Glutamatergic neuron (in vitro differentiated cells): ENCODE measurements around the gene ZNF335. TPM values are rescaled to one million over a fixed set of nuclear protein-coding genes. Genes with fewer than 3 reads are reported as not detected.
A peak's percentile ranks its signal among the peaks of the same experiment; 100 is the strongest.

Source experiments
- DNase-seq: peaks from one replicate; pipeline ENCODE4 v3.0.0; 2022
- H3K27ac Mint-ChIP-seq: one replicate; pipeline ENCODE4 v1.8.0; 2020; ENCODE audit warnings: mild to moderate bottlenecking, mixed read lengths, inconsistent platforms; ENCODE audit not compliant: unreplicated experiment
- H3K27me3 Mint-ChIP-seq: one replicate; pipeline ENCODE4 v1.8.0; 2020; ENCODE audit warnings: mild to moderate bottlenecking, moderate library complexity, mixed read lengths, inconsistent platforms; ENCODE audit not compliant: unreplicated experiment
- H3K36me3 Mint-ChIP-seq: one replicate; pipeline ENCODE4 v1.8.0; 2020; ENCODE audit warnings: mild to moderate bottlenecking, mixed read lengths, inconsistent platforms; ENCODE audit not compliant: unreplicated experiment
- H3K4me1 Mint-ChIP-seq: one replicate; pipeline ENCODE4 v1.8.0; 2020; ENCODE audit warnings: mild to moderate bottlenecking, low read depth, mixed read lengths, inconsistent platforms; ENCODE audit not compliant: unreplicated experiment
- H3K4me3 Mint-ChIP-seq: one replicate; pipeline ENCODE4 v1.8.0; 2020; ENCODE audit warnings: mild to moderate bottlenecking, mixed read lengths, inconsistent platforms; ENCODE audit not compliant: unreplicated experiment
- H3K9me3 Mint-ChIP-seq: one replicate; pipeline ENCODE4 v1.8.0; 2020; ENCODE audit warnings: mild to moderate bottlenecking, moderate library complexity, mixed read lengths, inconsistent platforms; ENCODE audit not compliant: unreplicated experiment
- total RNA-seq: library from RNA; stranded (reverse); fragmentation: NEBNext Ultra II Directional; extraction: Animal tissue kit (Norgen Biotek cat#: 25700); gene quantifications from one replicate; pipeline ENCODE4 v1.2.1, GENCODE V29; 2021; ENCODE audit not compliant: unreplicated experiment
- TF ChIP-seq, protein P1 (sequence below): fragments of 200-600 bp; sonication (generic); IDR thresholded peaks from one replicate; pipeline ENCODE4 v1.5.0; 2021; ENCODE audit not compliant: partially characterized antibody, unreplicated experiment

The ZNF335 gene
- total RNA-seq, 1 donor from 2014 or later: 23.1 TPM

DNA sequence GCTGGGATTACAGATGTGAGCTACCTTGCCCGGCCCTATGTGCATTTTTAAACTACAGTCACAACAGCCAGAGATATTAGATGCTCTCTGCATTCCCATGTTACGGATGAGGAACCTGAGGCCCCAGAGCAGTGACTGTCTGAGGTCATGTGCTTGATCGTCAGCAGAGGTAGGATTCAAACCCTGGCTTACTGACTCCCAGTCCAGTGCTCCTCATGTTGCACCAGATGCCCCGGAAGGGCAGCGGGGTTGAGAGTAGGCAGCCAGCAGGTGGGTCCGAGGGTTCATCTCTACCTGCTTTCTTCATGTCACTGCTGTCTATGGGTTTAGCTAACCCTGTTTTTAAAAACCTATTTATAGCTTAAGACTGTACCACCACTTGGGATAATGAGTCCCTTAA lies 9.3 kb upstream of the ZNF335 start:
- DNase-seq: no peak
- Mint-ChIP-seq H3K27ac (no peak overlapping the region), H3K4me3 (no peak overlapping the region), H3K4me1 (peaks cover 8% of the 10 kb centered on the region), H3K9me3 (peaks cover 3% of the 10 kb centered on the region), H3K36me3 (no peaks in the 10 kb centered on the region), H3K27me3 (peaks cover 1% of the 10 kb centered on the region)
- TF ChIP-seq, protein P1, sequence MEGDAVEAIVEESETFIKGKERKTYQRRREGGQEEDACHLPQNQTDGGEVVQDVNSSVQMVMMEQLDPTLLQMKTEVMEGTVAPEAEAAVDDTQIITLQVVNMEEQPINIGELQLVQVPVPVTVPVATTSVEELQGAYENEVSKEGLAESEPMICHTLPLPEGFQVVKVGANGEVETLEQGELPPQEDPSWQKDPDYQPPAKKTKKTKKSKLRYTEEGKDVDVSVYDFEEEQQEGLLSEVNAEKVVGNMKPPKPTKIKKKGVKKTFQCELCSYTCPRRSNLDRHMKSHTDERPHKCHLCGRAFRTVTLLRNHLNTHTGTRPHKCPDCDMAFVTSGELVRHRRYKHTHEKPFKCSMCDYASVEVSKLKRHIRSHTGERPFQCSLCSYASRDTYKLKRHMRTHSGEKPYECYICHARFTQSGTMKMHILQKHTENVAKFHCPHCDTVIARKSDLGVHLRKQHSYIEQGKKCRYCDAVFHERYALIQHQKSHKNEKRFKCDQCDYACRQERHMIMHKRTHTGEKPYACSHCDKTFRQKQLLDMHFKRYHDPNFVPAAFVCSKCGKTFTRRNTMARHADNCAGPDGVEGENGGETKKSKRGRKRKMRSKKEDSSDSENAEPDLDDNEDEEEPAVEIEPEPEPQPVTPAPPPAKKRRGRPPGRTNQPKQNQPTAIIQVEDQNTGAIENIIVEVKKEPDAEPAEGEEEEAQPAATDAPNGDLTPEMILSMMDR: no peak

- Mint-ChIP-seq H3K9me3 (peaks cover 8% of the 10 kb centered on the region), H3K4me1 (peaks cover 4% of the 10 kb centered on the region), H3K27me3 (peaks cover 4% of the 10 kb centered on the region), H3K4me3 (no peak overlapping the region), H3K27ac (no peak overlapping the region), H3K36me3 (no peaks in the 10 kb centered on the region)
- DNase-seq: no peak
- TF ChIP-seq, protein P1: no peak
Observed at GRCh38 chr20:45976086-45976485, 4.1 kb upstream of the ZNF335 start.

DNA sequence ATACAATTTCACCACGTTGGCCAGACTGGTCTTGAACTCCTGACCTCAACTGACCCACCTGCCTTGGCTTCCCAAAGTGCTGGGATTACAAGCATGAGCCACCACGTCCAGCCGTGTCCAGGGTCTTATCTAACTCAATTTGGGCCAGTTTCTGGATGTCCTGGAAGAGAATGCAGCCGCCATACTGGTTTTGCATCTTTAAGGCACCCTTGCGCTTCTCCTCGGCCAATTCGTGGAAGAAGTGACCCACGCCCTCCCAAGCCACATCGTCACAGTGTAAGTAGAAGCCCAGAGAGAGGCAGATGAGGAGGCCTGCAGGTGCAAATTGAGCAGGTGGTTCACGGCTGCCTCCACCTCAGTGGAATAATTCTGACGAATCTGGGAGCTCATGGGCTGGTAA lies 3.7 kb upstream of the ZNF335 start:
- TF ChIP-seq, protein P1: no peak
- Mint-ChIP-seq H3K9me3 (peaks cover 8% of the 10 kb centered on the region), H3K27ac (no peak overlapping the region), H3K36me3 (no peaks in the 10 kb centered on the region), H3K4me3 (no peak overlapping the region), H3K27me3 (peaks cover 4% of the 10 kb centered on the region), H3K4me1 (peaks cover 4% of the 10 kb centered on the region)
- DNase-seq: no peak

DNA sequence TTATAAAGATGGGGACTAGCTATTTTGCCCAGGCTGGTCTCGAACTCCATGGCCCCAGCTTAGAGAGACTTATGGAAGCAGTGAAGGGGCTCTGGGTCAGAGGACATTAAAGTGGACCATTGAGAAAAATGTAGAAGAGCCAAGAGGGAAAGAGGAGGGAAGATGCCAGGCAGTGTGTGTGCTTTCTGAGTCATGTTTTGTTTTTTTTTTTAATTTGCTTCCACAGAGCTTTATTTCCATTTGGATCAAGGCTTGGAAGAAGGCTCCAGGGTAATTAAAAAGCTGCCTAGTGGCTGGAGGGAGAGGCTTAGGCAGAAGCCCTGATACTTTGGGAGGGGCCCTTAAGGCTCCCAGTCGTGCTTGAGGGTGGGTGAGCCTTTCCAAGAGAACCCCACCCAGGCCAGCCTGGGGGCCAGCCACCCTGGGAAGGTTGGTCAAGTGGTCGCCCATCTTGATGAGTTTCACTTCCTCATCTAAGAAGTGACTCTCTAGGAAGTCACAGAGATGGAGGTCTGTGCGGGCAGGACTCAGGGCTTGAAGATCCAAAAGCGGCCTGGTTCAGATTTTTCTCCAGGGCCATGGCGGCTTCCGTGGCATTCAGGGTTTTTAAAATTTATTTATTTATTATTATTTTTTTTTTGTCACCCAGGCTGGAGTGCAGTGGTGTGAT lies 3.0 kb upstream of the ZNF335 start:
- Mint-ChIP-seq H3K9me3 (peaks cover 8% of the 10 kb centered on the region), H3K4me3 (no peak overlapping the region)
- TF ChIP-seq, protein P1: no peak

GRCh38 chr20:45972500-45973183 lies 639 bp upstream of the ZNF335 start:
- no peak for DNase-seq
- Mint-ChIP-seq H3K27ac (peak overlapping the region; percentile 100), H3K4me3 (peak overlapping the region; percentile 99), H3K36me3 (no peaks in the 10 kb centered on the region), H3K4me1 (peaks cover 4% of the 10 kb centered on the region), H3K27me3 (peaks cover 6% of the 10 kb centered on the region), H3K9me3 (peaks cover 9% of the 10 kb centered on the region)
- TF ChIP-seq, protein P1: no peak

More for the DNA sequence above, 3.0 kb upstream of the ZNF335 start:
- Mint-ChIP-seq H3K4me1 (peaks cover 4% of the 10 kb centered on the region), H3K27me3 (peaks cover 6% of the 10 kb centered on the region), H3K27ac (no peak overlapping the region), H3K36me3 (no peaks in the 10 kb centered on the region)
- no peak for DNase-seq
